ENCODE data around the gene PPIL1. TPM values are rescaled to one million over a fixed set of nuclear protein-coding genes. Genes with fewer than 3 reads are reported as not detected.

PPIL1 gene
- total and polyA plus RNA-seq, 2 of the 13 experiments (the other 11 are each of a cell fraction or from before 2014, with no cell fraction given) = 74.2 to 144 TPM

GRCh38 chr6:36838896-36839748, 35.5 kb downstream of the PPIL1 start, which contains the start of gene CPNE5:
TSS of gene CPNE5 (minus strand) at chr6:36839444. CDS start at chr6:36839377, 67 bp downstream.
- Histone ChIP-seq H3K79me2 (ENCODE audit: insufficient read depth, low read length) (no peaks in the 10 kb centered on the region), H2AFZ (ENCODE audit: low read length) (no peak within 1 kb of the TSS), H3K36me3 (replicated peaks in 1 of 2; ENCODE audit: control insufficient read depth in 1 of 2, insufficient read depth in 2 of 2, low read length in 2 of 2) (no peaks in the 10 kb centered on the region), H3K9me3 (ENCODE audit: low read length) (no peaks in the 10 kb centered on the region), H3K9ac (ENCODE audit: insufficient read depth, low read depth, low read length) (peak within 1 kb of the TSS; percentile 3; the same call in 1 of the 2 replicates), H3K4me3 (replicated peaks in 1 of 3; ENCODE audit: insufficient read depth in 1 of 3, low read depth in 2 of 3, low read length in 3 of 3) (peak within 1 kb of the TSS; percentile 27 to 68 (median 49)), H3K4me2 (ENCODE audit: low read depth, low read length) (peak within 1 kb of the TSS; percentile 83), H4K20me1 (ENCODE audit: insufficient read depth, low read length) (no peaks in the 10 kb centered on the region), H3K4me1 (ENCODE audit: insufficient read depth, low read length) (peaks cover 59% of the 10 kb centered on the region), H3K27me3 (ENCODE audit: control insufficient read depth in 1 of 2, insufficient read depth in 2 of 2, low read length in 2 of 2) (peaks cover 19 to 38% of the 10 kb centered on the region in 2 experiments), H3K27ac (ENCODE audit: extremely low read length, insufficient read depth, low read length) (no peak within 1 kb of the TSS)
- 28% methylated on average over 49 of the region's 57 CpGs for WGBS (ENCODE audit: low lambda C conversion rate)
- no peak for DNase-seq (ENCODE audit: low spot score)
- no TSS peak for BruUV-seq (replicated peaks)
- ChIA-PET CTCF (ENCODE audit: low intra/inter-chr PET ratio, low total read pairs) (no interaction called here), POLR2A (no interaction called here)
- in situ Hi-C loops (cut with HindIII; ENCODE audit: extremely low pct_ligation_motif_present, low pct_unique_long_range_greater_than_20kb) (no loop called here), intact Hi-C loops (cut with micrococcal nuclease; ENCODE audit: unreplicated experiment) (no loop called here)
- ATAC-seq = no peak
- no peak for FAIRE-seq
- TF ChIP-seq ZNF563 (CRISPR knock-in tag; IDR thresholded peaks at IDR 0.05) = no peak
- TF ChIP-seq THAP7 (CRISPR knock-in tag; IDR thresholded peaks at IDR 0.05) = no peak
- TF ChIP-seq SOX6 (IDR thresholded peaks at IDR 0.05) = no peak
- TF ChIP-seq SOX6 (CRISPR knock-in tag; IDR thresholded peaks at IDR 0.05) = no peak
- peak; percentile 24; the same call in 1 of the 2 replicates for TF ChIP-seq SP2 (CRISPR knock-in tag; IDR thresholded peaks at IDR 0.05)
- TF ChIP-seq HNRNPK (IDR thresholded peaks at IDR 0.05; ENCODE audit: low read depth, low read length, poor library complexity, severe bottlenecking) = peak; percentile 44
- TF ChIP-seq FOXO4 (CRISPR knock-in tag; conservative IDR thresholded peaks at IDR 0.05) = 0 out of 2 replicates have a peak, but pooled peaks have one; percentile 50
- TF ChIP-seq NFRKB (IDR thresholded peaks at IDR 0.05) = no peak
- TF ChIP-seq EZH2 (conservative IDR thresholded peaks at IDR 0.05; ENCODE audit: low read depth, low read length) = 0 out of 2 replicates have a peak, but pooled peaks have one; percentile 35
- TF ChIP-seq TOE1 (CRISPR knock-in tag; IDR thresholded peaks at IDR 0.05) = no peak
- TF ChIP-seq RBM39 (IDR thresholded peaks at IDR 0.05; ENCODE audit: low read depth, low read length, poor library complexity, severe bottlenecking) = peak; percentile 10
- no peak for TF ChIP-seq ARNTL (CRISPR knock-in tag; IDR thresholded peaks at IDR 0.05)
- 0 out of 2 replicates have a peak, but pooled peaks have one; percentile 14 for TF ChIP-seq ZNF572 (CRISPR knock-in tag; IDR thresholded peaks at IDR 0.05)
- peak; percentile 83; the same call in 1 of the 2 replicates for TF ChIP-seq MTF2 (CRISPR knock-in tag; IDR thresholded peaks at IDR 0.05; ENCODE audit: borderline replicate concordance)
- TF ChIP-seq ZNF354B (CRISPR knock-in tag; IDR thresholded peaks at IDR 0.05) = no peak
- TF ChIP-seq HNRNPLL (IDR thresholded peaks at IDR 0.05; ENCODE audit: low read depth, low read length, poor library complexity, severe bottlenecking) = peak; percentile 43
- TF ChIP-seq MTA1 (CRISPR knock-in tag; IDR thresholded peaks at IDR 0.05; ENCODE audit: borderline replicate concordance) = 0 out of 2 replicates have a peak, but pooled peaks have one; percentile 16
- no peak for TF ChIP-seq YEATS2 (CRISPR knock-in tag; IDR thresholded peaks at IDR 0.05; ENCODE audit: borderline replicate concordance)

All from HepG2 (cell line).